Measurements from ENCODE around the gene UBE2L3.
"Not testable (repeated sequence)": the region's sequence is repeated elsewhere in the genome, so short reads cannot be mapped to it uniquely, and the experiment has no call there.

Gene UBE2L3

GRCh38 chr22:21567456-21568346, at the start of gene UBE2L3:
UBE2L3 (plus strand) TSS chr22:21567714; CDS start chr22:21567745, 31 bp downstream.
- H3K4me1 ChIP-seq (ENCODE audit: control insufficient read depth, insufficient read depth, low read length) = peaks cover 23% of the 10 kb centered on the region
- H3K9me3 ChIP-seq (ENCODE audit: control insufficient read depth in 2 of 2, low read length in 2 of 2) = no peaks in the 10 kb centered on the region
- peak within 1 kb of the TSS; percentile 92 to 97 for H3K9ac ChIP-seq (ENCODE audit: low read length in 2 of 2)
- peak within 1 kb of the TSS; percentile 87 to 90 for H3K4me3 ChIP-seq (ENCODE audit: low read length in 2 of 2)
- H3K27ac ChIP-seq (ENCODE audit: low read length) = peak within 1 kb of the TSS; percentile 69
- H3K36me3 ChIP-seq (ENCODE audit: control insufficient read depth in 2 of 2, insufficient read depth in 2 of 2, low read length in 2 of 2) = no peaks in the 10 kb centered on the region
- no peaks in the 10 kb centered on the region for H3K27me3 ChIP-seq (ENCODE audit: control insufficient read depth in 1 of 2, insufficient read depth in 2 of 2, low read length in 2 of 2)

DNA sequence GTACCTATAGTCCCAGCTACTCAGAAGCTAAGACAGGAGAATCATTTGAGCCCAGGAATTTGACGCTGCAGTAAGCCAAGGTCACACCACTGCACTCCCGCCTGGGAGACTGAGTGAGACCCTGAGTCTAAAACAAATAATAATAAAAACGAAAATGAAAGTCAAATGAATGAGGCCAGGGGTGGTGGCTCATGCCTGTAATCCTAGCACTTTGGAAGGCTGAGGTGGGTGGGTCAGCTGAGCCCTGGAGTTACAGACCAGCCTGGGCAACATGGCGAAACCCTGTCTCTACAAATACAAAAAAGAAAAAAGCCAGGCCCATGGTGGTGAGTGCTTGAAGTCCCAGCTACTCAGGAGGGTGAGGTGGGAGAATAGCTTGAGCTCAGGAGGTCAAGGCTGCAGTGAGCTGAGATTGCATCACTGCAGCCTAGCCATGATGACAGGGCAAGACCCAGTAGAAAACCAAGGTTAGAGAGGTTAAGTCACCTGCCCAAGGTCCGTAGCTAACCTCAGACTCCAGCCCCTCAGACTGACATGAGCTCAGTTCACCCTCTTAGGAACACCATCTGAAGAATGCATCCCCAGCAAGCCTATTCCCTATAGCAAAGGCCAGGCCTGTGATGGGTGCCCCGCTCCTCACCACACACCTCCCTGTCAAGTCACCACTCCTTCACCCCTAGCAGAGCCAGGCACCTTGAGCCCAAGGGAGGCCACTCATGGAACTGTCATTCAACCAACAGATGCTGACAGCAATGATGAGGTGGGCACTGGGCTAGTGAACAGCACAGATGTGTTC, 40.6 kb upstream of the UBE2L3 start:
- H3K27ac ChIP-seq (ENCODE audit: low read length); H3K4me3 ChIP-seq (ENCODE audit: low read length in 2 of 2); H3K27me3 ChIP-seq (ENCODE audit: control insufficient read depth in 1 of 2, insufficient read depth in 2 of 2, low read length in 2 of 2); H3K9me3 ChIP-seq (ENCODE audit: control insufficient read depth in 2 of 2, low read length in 2 of 2); H3K4me1 ChIP-seq (ENCODE audit: control insufficient read depth, insufficient read depth, low read length); H3K9ac ChIP-seq (ENCODE audit: low read length in 2 of 2); H3K36me3 ChIP-seq (ENCODE audit: control insufficient read depth in 2 of 2, insufficient read depth in 2 of 2, low read length in 2 of 2): not testable (repeated sequence)

DNA sequence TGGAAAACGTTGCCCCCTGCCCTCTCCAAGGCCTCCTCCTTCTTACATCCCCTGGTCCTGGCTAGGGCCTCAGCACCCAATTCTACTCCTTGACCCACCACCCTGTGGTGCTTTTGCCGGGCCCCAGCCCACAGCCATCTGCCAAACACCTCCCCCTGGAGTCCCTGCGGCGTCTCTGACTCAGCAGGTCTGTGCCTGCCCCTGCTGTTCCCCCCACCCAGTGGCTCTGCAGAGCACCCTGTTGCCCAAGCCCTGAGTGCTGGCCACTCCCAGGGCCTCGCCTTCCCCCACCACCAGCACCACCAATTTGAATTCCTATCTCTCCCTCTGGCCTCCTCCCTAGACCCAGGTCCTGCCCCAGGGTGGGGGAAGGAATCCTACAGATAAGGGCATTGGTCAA, 36.0 kb upstream of the UBE2L3 start:
- not testable (repeated sequence) for H3K27ac ChIP-seq (ENCODE audit: low read length); H3K9ac ChIP-seq (ENCODE audit: low read length in 2 of 2); H3K4me3 ChIP-seq (ENCODE audit: low read length in 2 of 2); H3K4me1 ChIP-seq (ENCODE audit: control insufficient read depth, insufficient read depth, low read length); H3K36me3 ChIP-seq (ENCODE audit: control insufficient read depth in 2 of 2, insufficient read depth in 2 of 2, low read length in 2 of 2); H3K9me3 ChIP-seq (ENCODE audit: control insufficient read depth in 2 of 2, low read length in 2 of 2); H3K27me3 ChIP-seq (ENCODE audit: control insufficient read depth in 1 of 2, insufficient read depth in 2 of 2, low read length in 2 of 2)

DNA sequence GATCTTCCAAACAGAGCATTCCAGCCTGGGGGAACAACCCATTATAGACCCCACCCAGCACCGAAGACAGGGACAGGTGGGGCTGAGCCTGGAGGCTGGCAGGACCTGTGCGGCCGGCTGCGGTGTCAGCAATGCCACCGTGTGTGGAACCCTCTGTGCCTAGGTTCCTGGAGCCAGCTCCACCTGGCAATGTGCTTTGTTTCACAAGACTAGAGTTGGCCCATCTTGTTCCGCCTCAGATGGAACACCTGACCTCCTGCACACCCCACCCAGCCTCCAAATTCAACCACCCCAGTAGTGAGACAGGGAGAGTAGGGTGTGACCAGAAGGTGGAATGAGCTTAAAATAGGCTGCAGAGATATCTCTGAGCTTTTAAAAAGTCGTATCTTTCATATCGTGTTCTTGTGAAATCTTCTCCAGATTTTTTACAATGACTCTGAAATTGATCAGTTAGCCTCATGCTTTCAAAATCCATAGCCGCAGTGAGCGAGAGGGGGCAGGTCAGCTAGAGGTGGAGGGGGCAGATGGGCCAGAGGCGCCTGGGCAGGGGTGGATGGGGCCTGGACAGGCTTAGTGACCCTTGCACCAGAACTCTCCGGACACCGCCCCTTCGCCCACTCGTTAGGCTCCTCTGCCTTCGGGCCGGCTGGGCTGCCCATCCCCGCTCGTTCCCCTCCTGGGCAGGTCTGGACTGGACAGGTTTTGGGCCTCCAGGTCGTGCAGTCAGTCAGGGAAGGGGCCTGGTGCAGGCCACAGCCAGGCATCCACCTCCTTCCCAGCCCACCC, 34.5 kb upstream of the UBE2L3 start:
- H3K27me3 ChIP-seq (ENCODE audit: control insufficient read depth in 1 of 2, insufficient read depth in 2 of 2, low read length in 2 of 2); H3K36me3 ChIP-seq (ENCODE audit: control insufficient read depth in 2 of 2, insufficient read depth in 2 of 2, low read length in 2 of 2); H3K4me1 ChIP-seq (ENCODE audit: control insufficient read depth, insufficient read depth, low read length); H3K9ac ChIP-seq (ENCODE audit: low read length in 2 of 2); H3K27ac ChIP-seq (ENCODE audit: low read length); H3K4me3 ChIP-seq (ENCODE audit: low read length in 2 of 2); H3K9me3 ChIP-seq (ENCODE audit: control insufficient read depth in 2 of 2, low read length in 2 of 2): not testable (repeated sequence)

DNA sequence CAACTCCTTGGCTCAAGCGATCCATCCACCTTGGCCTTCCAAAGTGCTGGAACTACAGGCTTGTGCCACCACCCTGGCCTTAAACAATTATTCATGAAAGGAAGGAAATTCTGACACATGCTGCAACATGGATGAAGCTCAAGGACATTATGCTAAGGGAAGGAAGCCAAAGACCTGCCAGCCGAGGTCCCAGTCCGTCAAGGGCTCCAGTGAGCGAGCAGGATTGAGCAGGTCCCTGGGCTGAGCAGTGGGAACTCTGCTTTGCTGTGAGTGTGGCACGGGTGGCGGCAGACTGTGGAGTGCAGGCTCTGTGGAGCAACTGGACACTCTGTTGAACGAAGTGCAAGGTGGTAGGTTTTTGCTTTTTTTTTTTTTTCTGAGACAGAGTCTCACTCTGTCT, 27.7 kb upstream of the UBE2L3 start:
- H3K4me3 ChIP-seq (ENCODE audit: low read length in 2 of 2); H3K4me1 ChIP-seq (ENCODE audit: control insufficient read depth, insufficient read depth, low read length); H3K9me3 ChIP-seq (ENCODE audit: control insufficient read depth in 2 of 2, low read length in 2 of 2); H3K9ac ChIP-seq (ENCODE audit: low read length in 2 of 2); H3K36me3 ChIP-seq (ENCODE audit: control insufficient read depth in 2 of 2, insufficient read depth in 2 of 2, low read length in 2 of 2); H3K27me3 ChIP-seq (ENCODE audit: control insufficient read depth in 1 of 2, insufficient read depth in 2 of 2, low read length in 2 of 2); H3K27ac ChIP-seq (ENCODE audit: low read length): not testable (repeated sequence)

- not testable (repeated sequence) for H3K27me3 ChIP-seq (ENCODE audit: control insufficient read depth in 1 of 2, insufficient read depth in 2 of 2, low read length in 2 of 2)
These were observed 22.8 kb upstream of the UBE2L3 start for GRCh38 chr22:21544432-21545322.

DNA sequence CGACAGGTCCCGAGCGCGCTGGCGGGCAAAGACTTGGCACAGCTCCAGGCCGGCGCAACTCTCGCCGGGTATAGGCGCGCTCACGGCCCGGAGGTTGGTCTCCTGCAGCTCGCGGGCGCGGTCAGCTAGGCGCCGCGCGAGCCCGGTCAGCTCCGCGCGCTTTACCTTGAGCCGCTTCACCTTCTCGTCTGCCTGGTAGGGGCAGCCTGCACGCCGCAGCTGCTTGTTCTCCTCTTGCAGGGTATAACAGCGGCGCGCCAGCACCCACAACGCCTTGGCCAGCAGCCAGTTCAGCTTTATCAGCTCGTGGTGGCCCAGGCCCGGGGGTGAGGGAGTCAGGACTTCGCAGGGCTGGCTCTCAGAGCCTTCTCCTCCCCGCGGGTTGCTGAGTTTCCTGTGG, 18.0 kb upstream of the UBE2L3 start:
- H3K36me3 ChIP-seq (ENCODE audit: control insufficient read depth in 2 of 2, insufficient read depth in 2 of 2, low read length in 2 of 2); H3K27ac ChIP-seq (ENCODE audit: low read length); H3K4me3 ChIP-seq (ENCODE audit: low read length in 2 of 2); H3K4me1 ChIP-seq (ENCODE audit: control insufficient read depth, insufficient read depth, low read length); H3K27me3 ChIP-seq (ENCODE audit: control insufficient read depth in 1 of 2, insufficient read depth in 2 of 2, low read length in 2 of 2); H3K9ac ChIP-seq (ENCODE audit: low read length in 2 of 2); H3K9me3 ChIP-seq (ENCODE audit: control insufficient read depth in 2 of 2, low read length in 2 of 2): not testable (repeated sequence)

More at GRCh38 chr22:21544432-21545322, 22.8 kb upstream of the UBE2L3 start:
- not testable (repeated sequence) for H3K4me3 ChIP-seq (ENCODE audit: low read length in 2 of 2); H3K9me3 ChIP-seq (ENCODE audit: control insufficient read depth in 2 of 2, low read length in 2 of 2); H3K4me1 ChIP-seq (ENCODE audit: control insufficient read depth, insufficient read depth, low read length); H3K27ac ChIP-seq (ENCODE audit: low read length); H3K36me3 ChIP-seq (ENCODE audit: control insufficient read depth in 2 of 2, insufficient read depth in 2 of 2, low read length in 2 of 2); H3K9ac ChIP-seq (ENCODE audit: low read length in 2 of 2)

DNA sequence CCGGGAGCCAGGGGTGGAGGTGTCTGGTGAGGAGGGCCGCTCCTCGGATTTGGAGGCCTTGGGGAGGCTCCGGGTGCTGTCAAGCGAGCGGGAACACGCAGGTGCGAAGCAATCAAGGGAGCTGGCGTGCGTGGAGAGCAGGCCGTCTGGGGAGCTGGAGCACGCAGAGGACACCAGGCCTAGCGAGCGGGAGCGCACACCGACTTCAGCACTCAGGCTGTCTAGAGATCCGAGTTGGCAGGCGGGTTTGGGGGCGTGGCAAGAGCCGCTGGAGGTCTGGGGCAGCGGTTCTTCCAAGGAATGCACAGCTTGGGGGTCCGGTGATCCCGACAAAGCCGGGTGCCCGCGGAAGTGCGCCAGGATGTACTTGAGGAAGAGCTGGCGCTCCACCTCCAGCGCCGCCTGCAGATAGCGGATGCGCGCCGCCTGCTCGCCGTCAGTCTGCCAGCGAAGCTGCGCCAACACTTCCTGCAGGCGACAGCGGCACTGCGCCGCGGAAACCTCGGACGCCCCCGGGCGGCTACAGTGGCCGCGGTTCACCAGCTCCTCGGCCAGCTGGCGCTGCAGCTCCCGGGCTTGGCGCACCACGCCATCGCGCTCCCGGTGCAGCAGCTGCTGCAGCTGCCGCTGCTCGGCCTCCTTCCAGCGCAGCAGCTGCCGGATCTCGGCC, 17.4 kb upstream of the UBE2L3 start:
- not testable (repeated sequence) for H3K27me3 ChIP-seq (ENCODE audit: control insufficient read depth in 1 of 2, insufficient read depth in 2 of 2, low read length in 2 of 2); H3K9me3 ChIP-seq (ENCODE audit: control insufficient read depth in 2 of 2, low read length in 2 of 2); H3K4me1 ChIP-seq (ENCODE audit: control insufficient read depth, insufficient read depth, low read length); H3K4me3 ChIP-seq (ENCODE audit: low read length in 2 of 2); H3K36me3 ChIP-seq (ENCODE audit: control insufficient read depth in 2 of 2, insufficient read depth in 2 of 2, low read length in 2 of 2); H3K27ac ChIP-seq (ENCODE audit: low read length); H3K9ac ChIP-seq (ENCODE audit: low read length in 2 of 2)

DNA sequence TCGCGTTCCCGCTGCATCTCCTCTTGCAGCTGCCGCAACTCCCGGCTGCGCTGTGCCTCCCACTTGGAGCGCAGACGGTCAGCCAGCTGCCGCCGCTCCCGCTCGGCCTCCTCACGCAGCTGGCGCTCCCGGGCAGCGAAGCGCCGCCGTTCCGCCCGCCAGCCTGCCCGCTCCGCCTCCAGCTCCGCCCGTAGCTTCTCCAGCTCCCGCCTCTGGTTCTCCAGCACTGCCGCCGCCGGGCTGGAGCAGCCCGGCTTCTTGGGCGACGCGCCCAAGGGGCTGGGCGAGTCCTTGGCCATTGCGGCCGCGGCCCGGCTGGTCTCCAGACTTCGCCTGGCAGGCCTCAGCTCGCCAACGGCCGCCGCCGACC, 16.9 kb upstream of the UBE2L3 start:
- H3K27ac ChIP-seq (ENCODE audit: low read length); H3K4me1 ChIP-seq (ENCODE audit: control insufficient read depth, insufficient read depth, low read length); H3K9ac ChIP-seq (ENCODE audit: low read length in 2 of 2): not testable (repeated sequence)

GRCh38 chr22:21551361-21551760, 16.2 kb upstream of the UBE2L3 start, which contains the start of gene RIMBP3C:
RIMBP3C (minus strand) TSS chr22:21551461; CDS start chr22:21550976, 485 bp downstream.
- H3K4me3 ChIP-seq (ENCODE audit: low read length in 2 of 2); H3K9me3 ChIP-seq (ENCODE audit: control insufficient read depth in 2 of 2, low read length in 2 of 2); H3K27me3 ChIP-seq (ENCODE audit: control insufficient read depth in 1 of 2, insufficient read depth in 2 of 2, low read length in 2 of 2); H3K4me1 ChIP-seq (ENCODE audit: control insufficient read depth, insufficient read depth, low read length); H3K9ac ChIP-seq (ENCODE audit: low read length in 2 of 2); H3K27ac ChIP-seq (ENCODE audit: low read length); H3K36me3 ChIP-seq (ENCODE audit: control insufficient read depth in 2 of 2, insufficient read depth in 2 of 2, low read length in 2 of 2): not testable (repeated sequence)

More for the DNA sequence above, 16.9 kb upstream of the UBE2L3 start:
- H3K9me3 ChIP-seq (ENCODE audit: control insufficient read depth in 2 of 2, low read length in 2 of 2); H3K36me3 ChIP-seq (ENCODE audit: control insufficient read depth in 2 of 2, insufficient read depth in 2 of 2, low read length in 2 of 2); H3K4me3 ChIP-seq (ENCODE audit: low read length in 2 of 2); H3K27me3 ChIP-seq (ENCODE audit: control insufficient read depth in 1 of 2, insufficient read depth in 2 of 2, low read length in 2 of 2): not testable (repeated sequence)
